Right kidney (tissue), 1 donor: ENCODE measurements around the gene POLR3K.

Experiments
- DNase-seq: peaks from one replicate; pipeline ENCODE4 v3.0.0-alpha.2; 2016

The POLR3K gene

GRCh38 chr16:9903-10665 is 43.3 kb downstream of the POLR3K start:
- no peak for DNase-seq
